Anterior cingulate cortex (tissue), 58 donors: ENCODE results near the gene NCK1.
"Not testable (repeated sequence)": the region's sequence is repeated elsewhere in the genome, so short reads cannot be mapped to it uniquely, and the experiment has no call there.

Experiments used
- DNase-seq, 58 donors: peaks; one replicate each; lab custom pipeline; 2025; lab: John Stamatoyannopoulos, UW

Gene NCK1

GRCh38 chr3:136860541-136860940 is 1.5 kb upstream of the NCK1 start:
- DNase-seq, result no peak

- DNase-seq, result peak in 33 of 58 donors; percentile 11 to 67 (median 51)
These were observed 762 bp downstream of the NCK1 start for GRCh38 chr3:136862617-136863322.

GRCh38 chr3:136869282-136869681 is 7.3 kb downstream of the NCK1 start:
- no peak for DNase-seq

GRCh38 chr3:136872258-136872657 is 10.2 kb downstream of the NCK1 start:
- not testable (repeated sequence) for DNase-seq

GRCh38 chr3:136879510-136879909 is 17.5 kb downstream of the NCK1 start:
- DNase-seq, result not testable (repeated sequence)

GRCh38 chr3:136882571-136882970 is 20.6 kb downstream of the NCK1 start:
- no peak for DNase-seq

- DNase-seq, result no peak
These were observed 22.1 kb downstream of the NCK1 start for GRCh38 chr3:136883967-136884720.

- no peak for DNase-seq
These were observed 23.6 kb downstream of the NCK1 start for GRCh38 chr3:136885357-136886213.

- DNase-seq, result no peak
These were observed 27.9 kb downstream of the NCK1 start for GRCh38 chr3:136889947-136890346.

GRCh38 chr3:136891934-136892855 is 30.2 kb downstream of the NCK1 start:
- DNase-seq, result no peak

GRCh38 chr3:136893848-136894443 is 31.9 kb downstream of the NCK1 start:
- no peak for DNase-seq

GRCh38 chr3:136897171-136897570 is 35.2 kb downstream of the NCK1 start:
- not testable (repeated sequence) for DNase-seq

GRCh38 chr3:136898549-136898948 is 36.5 kb downstream of the NCK1 start:
- DNase-seq, result no peak

GRCh38 chr3:136898954-136899353 is 36.9 kb downstream of the NCK1 start:
- no peak for DNase-seq

- no peak for DNase-seq
These were observed 37.7 kb downstream of the NCK1 start for GRCh38 chr3:136899622-136900158.

- not testable (repeated sequence) for DNase-seq
These were observed 38.7 kb downstream of the NCK1 start for GRCh38 chr3:136900694-136901093.

- DNase-seq, result no peak
These were observed 39.4 kb downstream of the NCK1 start for GRCh38 chr3:136901391-136901790.

GRCh38 chr3:136902530-136902929 is 40.5 kb downstream of the NCK1 start:
- not testable (repeated sequence) for DNase-seq

GRCh38 chr3:136903899-136904298 is 41.9 kb downstream of the NCK1 start:
- no peak for DNase-seq
